HG03139 (cell line): ENCODE measurements around the gene GADL1.

Experiments
- ATAC-seq: cut with Tn5 transposase; IDR thresholded peaks from one replicate; pipeline ENCODE4 v1.9.1; 2021; ENCODE audit not compliant: unreplicated experiment

GADL1 gene

GRCh38 chr3:30761374-30761773 lies 133.1 kb downstream of the GADL1 start:
- ATAC-seq, result no peak

GRCh38 chr3:30760737-30761136 lies 133.7 kb downstream of the GADL1 start:
- no peak for ATAC-seq

GRCh38 chr3:30760040-30760695 lies 134.3 kb downstream of the GADL1 start:
- ATAC-seq, result no peak

GRCh38 chr3:30756218-30756617 lies 138.2 kb downstream of the GADL1 start:
- no peak for ATAC-seq

- no peak for ATAC-seq
Measured at GRCh38 chr3:30754426-30754825, 140.0 kb downstream of the GADL1 start.

- ATAC-seq, result no peak
Measured at GRCh38 chr3:30753766-30754165, 140.7 kb downstream of the GADL1 start.

GRCh38 chr3:30752970-30753369 lies 141.5 kb downstream of the GADL1 start:
- no peak for ATAC-seq

- ATAC-seq, result no peak
Measured at GRCh38 chr3:30752491-30752890, 142.0 kb downstream of the GADL1 start.

- ATAC-seq, result no peak
Measured at GRCh38 chr3:30751610-30752299, 142.7 kb downstream of the GADL1 start.

- ATAC-seq, result no peak
Measured at GRCh38 chr3:30750967-30751366, 143.5 kb downstream of the GADL1 start.

GRCh38 chr3:30749230-30749629 lies 145.2 kb downstream of the GADL1 start:
- ATAC-seq, result no peak

GRCh38 chr3:30747771-30748281 lies 146.6 kb downstream of the GADL1 start:
- no peak for ATAC-seq

- no peak for ATAC-seq
Measured at GRCh38 chr3:30743641-30744317, 150.7 kb downstream of the GADL1 start.

GRCh38 chr3:30742796-30743619 lies 151.5 kb downstream of the GADL1 start:
- no peak for ATAC-seq

- no peak for ATAC-seq
Measured at GRCh38 chr3:30741889-30742288, 152.6 kb downstream of the GADL1 start.

GRCh38 chr3:30738605-30739004 lies 155.9 kb downstream of the GADL1 start:
- no peak for ATAC-seq

- no peak for ATAC-seq
Measured at GRCh38 chr3:30737743-30738499, 156.5 kb downstream of the GADL1 start.

- ATAC-seq, result no peak
Measured at GRCh38 chr3:30733696-30734095, 160.8 kb downstream of the GADL1 start.

GRCh38 chr3:30733209-30733608 lies 161.3 kb downstream of the GADL1 start:
- ATAC-seq, result no peak

GRCh38 chr3:30730967-30731366 lies 163.5 kb downstream of the GADL1 start:
- no peak for ATAC-seq
